ENCODE results near the gene CYGB.

CYGB gene

DNA sequence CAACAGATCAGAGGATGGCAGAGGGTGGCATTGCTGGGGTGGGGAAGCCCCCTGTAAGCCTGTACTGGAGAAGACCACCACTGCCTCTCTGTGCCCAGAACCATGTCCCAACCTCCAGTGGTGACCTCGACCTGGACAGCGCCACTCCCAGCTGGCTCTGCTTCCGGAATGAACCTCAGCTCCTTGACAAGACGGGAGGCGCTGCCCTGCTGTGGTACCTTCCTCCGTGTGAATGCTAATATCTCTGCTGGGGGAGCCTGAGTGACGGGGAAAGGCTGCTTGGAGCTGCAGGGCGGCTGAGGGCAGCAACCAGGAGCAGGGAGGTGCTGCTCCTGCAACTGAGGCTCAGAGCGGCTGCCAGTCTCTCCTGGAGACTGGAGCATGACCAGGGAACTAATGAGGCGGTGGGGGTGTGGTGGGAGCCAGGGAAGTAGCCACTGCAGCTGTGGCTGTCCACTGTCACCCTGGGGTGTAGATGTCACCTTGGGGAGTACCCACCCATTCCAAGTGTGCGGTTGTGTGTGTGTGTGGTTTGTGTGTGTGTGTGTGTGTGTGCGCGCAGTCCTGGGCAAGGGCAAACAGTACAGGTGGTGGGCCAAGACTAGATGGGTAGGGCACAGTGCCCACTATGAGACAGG, 8.5 kb upstream of the CYGB start:
- H3K4me3 ChIP-seq (ENCODE audit: low read depth, low read length) = no peak overlapping the region
- TF ChIP-seq, protein P1, sequence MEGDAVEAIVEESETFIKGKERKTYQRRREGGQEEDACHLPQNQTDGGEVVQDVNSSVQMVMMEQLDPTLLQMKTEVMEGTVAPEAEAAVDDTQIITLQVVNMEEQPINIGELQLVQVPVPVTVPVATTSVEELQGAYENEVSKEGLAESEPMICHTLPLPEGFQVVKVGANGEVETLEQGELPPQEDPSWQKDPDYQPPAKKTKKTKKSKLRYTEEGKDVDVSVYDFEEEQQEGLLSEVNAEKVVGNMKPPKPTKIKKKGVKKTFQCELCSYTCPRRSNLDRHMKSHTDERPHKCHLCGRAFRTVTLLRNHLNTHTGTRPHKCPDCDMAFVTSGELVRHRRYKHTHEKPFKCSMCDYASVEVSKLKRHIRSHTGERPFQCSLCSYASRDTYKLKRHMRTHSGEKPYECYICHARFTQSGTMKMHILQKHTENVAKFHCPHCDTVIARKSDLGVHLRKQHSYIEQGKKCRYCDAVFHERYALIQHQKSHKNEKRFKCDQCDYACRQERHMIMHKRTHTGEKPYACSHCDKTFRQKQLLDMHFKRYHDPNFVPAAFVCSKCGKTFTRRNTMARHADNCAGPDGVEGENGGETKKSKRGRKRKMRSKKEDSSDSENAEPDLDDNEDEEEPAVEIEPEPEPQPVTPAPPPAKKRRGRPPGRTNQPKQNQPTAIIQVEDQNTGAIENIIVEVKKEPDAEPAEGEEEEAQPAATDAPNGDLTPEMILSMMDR (IDR thresholded peaks at IDR 0.05; ENCODE audit: low read depth, low read length) = no peak

- TF ChIP-seq, protein P1 (IDR thresholded peaks at IDR 0.05; ENCODE audit: low read depth, low read length) = no peak
- no peak overlapping the region for H3K4me3 ChIP-seq (ENCODE audit: low read depth, low read length)
Observed at GRCh38 chr17:76544546-76545365, 7.2 kb upstream of the CYGB start.

DNA sequence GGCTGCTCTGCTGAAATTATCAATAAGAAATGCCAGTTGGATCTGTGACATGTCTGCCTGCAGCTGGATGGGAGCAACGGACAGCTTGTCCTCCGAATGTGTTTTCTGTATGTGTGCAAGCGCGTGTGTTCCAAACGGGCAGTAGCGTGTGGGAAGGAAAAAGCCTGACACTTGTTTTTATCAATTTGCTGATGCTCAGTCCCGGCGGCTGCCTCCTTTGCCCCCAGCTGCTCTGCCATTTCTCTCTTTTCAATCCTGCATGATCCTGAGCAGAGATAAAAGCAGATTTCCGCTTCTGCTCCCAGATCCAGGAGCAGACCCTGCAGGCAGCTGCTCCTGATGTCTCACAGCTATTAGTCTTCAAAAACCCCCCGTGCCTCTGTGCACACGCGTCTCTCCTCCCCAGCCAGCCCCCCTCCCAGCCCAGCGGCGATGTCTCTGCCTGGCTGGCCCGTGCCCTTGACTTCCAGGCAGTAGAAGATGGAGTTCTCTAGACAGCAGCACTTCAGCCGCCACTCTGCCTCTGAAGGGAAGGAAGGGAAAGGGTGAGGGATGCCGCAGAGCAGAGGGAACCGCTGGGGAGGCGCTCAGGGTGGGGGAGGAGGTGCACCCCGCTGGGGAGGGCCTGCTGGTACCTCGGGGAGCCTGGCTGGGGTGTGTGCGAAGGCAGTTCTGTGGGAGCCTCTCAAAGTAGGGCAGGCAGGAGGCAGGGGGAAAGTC, 6.5 kb upstream of the CYGB start:
- TF ChIP-seq, protein P1 (IDR thresholded peaks at IDR 0.05; ENCODE audit: low read depth, low read length) = no peak
- H3K4me3 ChIP-seq (ENCODE audit: low read depth, low read length) = no peak overlapping the region

DNA sequence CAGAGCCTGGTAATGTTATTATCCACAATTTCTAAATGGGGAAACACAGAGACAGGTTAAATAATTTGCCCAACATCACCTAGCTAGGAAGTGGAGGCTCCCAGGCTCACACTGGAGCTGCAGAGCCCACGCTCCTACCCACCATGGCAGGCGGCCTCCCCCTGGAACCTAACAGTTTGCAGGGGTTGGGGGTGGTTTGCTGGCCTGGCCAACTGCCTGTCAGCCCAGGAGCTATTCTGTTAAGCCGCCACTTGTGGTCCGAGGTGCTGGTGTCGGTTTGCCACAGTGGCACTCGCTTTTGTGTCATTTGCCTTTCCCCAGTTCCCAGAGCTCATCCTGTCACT, 5.9 kb upstream of the CYGB start:
- no peak overlapping the region for H3K4me3 ChIP-seq (ENCODE audit: low read depth, low read length)
- TF ChIP-seq, protein P1 (IDR thresholded peaks at IDR 0.05; ENCODE audit: low read depth, low read length) = no peak

- H3K4me3 ChIP-seq (ENCODE audit: low read depth, low read length) = no peak overlapping the region
- TF ChIP-seq, protein P1 (IDR thresholded peaks at IDR 0.05; ENCODE audit: low read depth, low read length) = no peak
Observed at GRCh38 chr17:76542984-76543383, 5.5 kb upstream of the CYGB start.

DNA sequence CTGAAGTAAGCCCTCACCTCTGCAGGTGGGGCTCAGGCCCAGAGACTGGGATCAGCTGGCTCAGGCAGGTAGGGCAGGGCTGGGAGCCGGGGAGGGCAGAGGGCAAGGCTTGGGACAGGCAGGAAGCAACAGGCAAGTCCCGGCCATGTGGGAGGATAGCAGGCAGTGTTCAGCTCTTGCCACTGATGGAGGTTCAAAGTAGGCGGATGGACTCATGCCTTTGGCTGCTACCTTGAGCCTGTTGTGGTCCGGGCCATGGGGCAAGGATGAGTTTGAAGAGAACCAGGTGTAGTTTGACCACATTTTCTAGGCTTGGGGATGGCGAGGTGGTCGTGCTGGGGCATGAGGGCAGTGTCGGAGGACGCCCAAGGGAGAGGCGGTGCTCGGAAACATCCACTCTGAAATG, 5.1 kb upstream of the CYGB start:
- H3K4me3 ChIP-seq (ENCODE audit: low read depth, low read length) = no peak overlapping the region
- TF ChIP-seq, protein P1 (IDR thresholded peaks at IDR 0.05; ENCODE audit: low read depth, low read length) = no peak

Measured in WI38 (cell line).